T-helper 1 cell treated with Interleukin-12 subunit alpha and Interleukin-12 subunit beta and Interleukin-4 antibody, amounts not matched to agents 30 ng/mL and 1 ng/mL, for 36 hours (primary cell): Measurements from ENCODE around the gene ADIPOR2. TPM values are rescaled to one million over a fixed set of nuclear protein-coding genes. Genes with fewer than 3 reads are reported as not detected.

Source experiments
- intact Hi-C: fragments of 100-400 bp; cut with micrococcal nuclease; formaldehyde crosslinking; loops from one replicate; pipeline ENCODE4 v1.15.1; 2024
- total RNA-seq: library from RNA; stranded (reverse); gene quantifications from 2 replicates; pipeline ENCODE4 v1.2.3, GENCODE V29; 2022

The ADIPOR2 gene
- total RNA-seq, 1 donor from 2014 or later, result 55.8 TPM

DNA sequence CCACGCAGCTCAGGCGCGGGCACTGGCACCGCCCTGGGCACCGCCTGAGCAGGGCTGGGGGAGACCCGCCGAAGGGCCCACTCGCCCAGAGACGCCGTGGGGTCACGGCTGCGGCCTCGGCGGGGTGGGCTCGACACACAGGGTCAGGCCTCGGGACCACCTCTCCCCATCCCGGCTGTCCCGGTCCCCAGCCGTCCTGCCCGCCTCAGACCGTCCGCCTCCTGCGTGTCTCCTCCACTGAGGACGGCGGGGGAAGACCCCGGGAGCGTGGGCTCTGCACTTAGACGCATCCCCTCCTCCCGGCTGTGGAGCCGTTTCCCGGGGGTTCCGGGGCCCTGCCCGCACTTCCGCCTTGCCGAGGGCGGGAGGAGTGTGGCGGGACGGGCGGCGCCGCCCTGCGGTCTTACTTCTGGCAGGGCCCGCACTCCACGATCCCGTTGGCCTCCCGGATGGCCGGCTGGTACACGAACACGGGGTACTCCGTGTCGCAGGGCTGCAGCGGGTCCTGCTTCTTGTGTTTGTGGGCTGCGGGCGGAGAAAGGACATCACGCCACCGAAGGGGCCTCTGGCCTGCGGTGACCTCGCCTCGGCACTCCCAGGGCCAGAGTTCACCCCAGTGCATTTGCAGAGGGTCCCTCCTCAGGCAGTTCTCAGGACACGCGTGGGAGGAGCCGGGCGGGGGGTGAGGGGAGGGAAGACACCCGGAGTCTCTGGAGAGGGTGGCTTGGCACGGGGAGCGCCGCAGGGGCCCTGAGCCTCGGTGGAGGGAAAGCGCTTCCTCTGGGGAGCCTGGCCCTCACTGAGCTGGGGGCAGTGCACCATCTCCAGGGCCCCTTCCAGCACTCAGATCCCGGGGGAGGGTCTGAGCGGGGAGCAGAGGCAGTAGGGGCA, 106.4 kb downstream of the ADIPOR2 start:
- intact Hi-C loops, result loop anchor here (5.0 to 10.0 kb wide), 2 partner anchors 495 to 898 kb away; no protein-coding TSS in a partner anchor

DNA sequence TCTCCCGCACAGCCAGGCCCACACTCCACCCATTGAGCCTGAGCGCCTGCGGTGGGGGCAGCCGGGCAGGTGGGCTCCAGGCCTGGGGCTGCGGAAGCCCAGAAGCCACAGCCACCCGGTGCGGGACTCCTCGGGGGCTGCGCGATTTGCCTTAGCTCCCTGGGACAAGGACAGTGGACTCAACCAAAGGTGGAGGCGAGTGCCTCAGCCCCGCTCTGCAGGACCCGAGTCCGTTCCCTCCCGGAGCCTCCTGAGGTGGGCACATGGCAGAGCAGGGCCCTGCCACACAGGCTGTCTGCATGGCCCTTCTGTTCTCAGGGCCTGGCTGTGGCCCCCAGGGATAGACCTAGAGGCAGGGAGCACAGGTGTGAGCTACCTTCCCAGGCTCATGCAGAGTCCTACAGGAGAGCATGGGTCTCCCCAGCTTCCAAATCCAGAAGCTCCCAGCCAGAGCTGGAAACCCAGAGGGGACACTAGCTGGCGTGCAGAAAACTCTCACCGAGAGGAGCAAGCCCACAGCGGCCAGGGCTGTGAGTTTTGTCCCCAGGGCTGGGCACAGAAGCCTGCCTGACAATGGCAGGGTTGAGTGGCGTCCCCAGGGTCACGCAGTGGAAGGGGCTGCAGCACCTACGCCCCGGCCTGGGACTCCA, 107.2 kb downstream of the ADIPOR2 start:
- intact Hi-C loops, result loop anchor here (5.0 to 10.0 kb wide), 2 partner anchors 494 to 897 kb away; no protein-coding TSS in a partner anchor

DNA sequence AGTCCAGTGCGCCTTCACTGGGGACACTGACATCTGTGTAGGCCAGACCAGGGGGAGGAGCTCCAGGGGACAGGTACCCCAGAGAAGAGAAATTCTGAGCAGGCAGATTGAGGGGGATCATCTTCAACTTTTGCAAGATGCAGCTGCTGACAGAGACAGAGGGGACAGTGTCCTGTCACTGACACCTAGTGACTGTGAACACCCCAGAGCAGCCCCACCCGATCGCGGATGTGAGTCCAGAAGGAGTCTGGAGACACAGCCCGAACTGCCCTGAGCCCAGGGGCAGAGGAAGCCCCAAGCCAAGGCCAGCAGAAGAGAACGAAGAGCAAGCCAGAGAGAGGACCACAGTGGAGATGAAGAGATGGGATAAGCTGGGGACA, 107.8 kb downstream of the ADIPOR2 start:
- intact Hi-C loops, result loop anchor here (5.0 to 10.0 kb wide), 2 partner anchors 494 to 896 kb away; no protein-coding TSS in a partner anchor

DNA sequence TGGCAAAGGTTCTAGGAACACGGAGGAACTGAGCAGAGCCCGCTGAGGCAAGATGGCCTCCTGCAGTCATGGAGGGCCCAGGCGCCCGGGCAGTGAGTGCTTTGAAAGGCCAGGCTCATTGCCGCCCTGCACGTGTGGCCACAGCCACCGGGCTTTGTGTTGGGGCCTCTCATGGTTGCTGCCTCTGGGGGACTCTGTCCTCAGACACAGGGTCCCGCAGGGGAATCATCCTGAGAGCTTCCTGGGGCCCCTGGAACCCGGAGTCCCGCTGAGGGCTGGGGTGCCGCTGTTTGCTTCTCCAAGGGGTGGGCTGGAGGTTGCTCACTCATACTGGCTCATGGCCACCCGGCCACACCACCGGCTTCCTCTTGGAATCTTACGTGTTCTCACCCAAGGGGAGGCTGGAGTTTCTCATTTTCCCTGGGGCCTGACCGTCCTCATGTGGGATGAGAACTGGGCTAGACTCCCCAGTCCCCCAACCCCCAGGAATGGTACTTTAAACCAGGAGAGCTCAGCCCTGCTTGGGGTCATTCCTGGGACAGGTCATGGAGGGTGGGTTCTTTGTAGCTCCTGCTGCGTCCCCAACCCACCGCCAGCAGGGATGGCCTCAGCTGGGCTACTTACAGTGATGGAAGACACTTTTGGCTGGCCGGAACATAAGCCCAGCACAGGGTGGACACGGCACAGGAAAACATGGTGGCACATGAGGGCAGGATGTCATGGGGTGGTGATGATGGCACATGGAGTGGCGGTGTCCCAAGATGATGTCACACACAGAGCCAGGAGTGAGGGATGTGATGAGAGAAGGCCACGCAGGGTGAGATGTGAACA, 108.4 kb downstream of the ADIPOR2 start:
- intact Hi-C loops, result loop anchor here (5.0 to 10.0 kb wide), 2 partner anchors 493 to 896 kb away; no protein-coding TSS in a partner anchor

DNA sequence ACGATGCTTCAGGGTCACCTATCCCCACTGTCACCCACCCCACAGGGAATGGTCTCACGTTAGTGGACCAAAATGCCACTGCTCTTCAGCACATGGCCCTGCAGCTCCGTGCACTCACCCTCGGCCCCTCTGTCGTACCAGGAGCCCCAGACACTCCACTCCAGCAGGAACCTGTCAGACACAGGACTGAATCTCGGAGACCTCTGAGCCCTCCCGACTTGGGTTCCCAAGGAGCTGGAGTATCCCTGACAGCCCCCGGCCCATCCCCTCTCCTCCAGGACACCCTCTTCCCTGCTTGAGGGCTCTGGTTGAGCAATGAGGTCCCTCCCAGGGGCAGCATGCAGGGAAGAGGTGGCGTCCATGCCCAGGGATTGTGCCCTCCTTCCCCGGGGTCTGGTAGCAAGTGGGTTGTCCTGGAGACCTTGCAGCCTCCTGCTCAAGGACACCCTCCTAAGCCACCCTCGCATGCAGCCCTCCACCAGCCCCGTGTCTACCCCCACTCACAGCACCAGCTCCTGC, 109.1 kb downstream of the ADIPOR2 start:
- intact Hi-C loops, result loop anchor here (5.0 to 10.0 kb wide), 2 partner anchors 492 to 895 kb away; no protein-coding TSS in a partner anchor

DNA sequence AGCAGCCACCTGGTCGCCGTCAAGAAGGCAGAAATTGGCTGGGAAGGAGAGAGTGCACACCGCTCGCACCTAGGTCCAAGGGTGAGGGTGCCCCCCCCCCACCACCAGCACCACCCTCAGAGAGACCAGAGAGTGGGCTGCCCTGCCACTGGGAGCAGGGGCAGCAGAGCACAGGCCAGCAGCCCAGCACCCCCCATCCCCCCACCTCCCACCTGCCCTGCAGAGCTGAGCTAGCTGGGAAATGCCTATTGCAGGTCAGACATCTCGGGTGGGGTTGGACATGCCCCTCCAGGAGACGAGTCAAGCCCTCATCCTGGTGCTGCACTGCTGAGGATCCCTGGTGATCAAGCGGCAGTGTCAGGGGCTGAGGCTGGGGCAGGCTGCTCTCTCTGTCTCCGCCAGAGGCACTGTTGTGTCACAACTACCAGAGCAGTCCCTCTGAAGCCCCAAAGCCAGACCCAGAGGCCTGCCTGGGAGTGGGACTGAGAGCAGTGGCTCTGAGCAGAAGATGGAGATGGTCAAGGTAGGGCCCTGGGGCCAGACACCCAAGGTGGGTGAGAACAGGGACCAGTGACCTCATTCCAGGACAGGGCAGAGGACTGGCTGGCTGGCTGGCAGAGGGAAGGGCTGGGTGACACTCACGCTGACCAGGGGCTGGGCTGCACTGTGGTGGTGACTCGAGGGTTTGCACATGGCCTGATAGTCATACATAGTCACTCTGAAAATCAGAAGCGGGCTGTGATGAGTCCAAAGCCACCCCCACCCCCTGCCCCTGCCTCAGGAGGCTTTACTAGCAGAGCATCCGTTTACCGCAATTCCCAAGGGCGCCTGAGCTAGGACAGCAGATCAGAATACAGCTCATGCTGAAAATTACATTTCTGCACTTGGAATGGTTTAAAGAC, 109.8 kb downstream of the ADIPOR2 start:
- intact Hi-C loops, result no loop called here

DNA sequence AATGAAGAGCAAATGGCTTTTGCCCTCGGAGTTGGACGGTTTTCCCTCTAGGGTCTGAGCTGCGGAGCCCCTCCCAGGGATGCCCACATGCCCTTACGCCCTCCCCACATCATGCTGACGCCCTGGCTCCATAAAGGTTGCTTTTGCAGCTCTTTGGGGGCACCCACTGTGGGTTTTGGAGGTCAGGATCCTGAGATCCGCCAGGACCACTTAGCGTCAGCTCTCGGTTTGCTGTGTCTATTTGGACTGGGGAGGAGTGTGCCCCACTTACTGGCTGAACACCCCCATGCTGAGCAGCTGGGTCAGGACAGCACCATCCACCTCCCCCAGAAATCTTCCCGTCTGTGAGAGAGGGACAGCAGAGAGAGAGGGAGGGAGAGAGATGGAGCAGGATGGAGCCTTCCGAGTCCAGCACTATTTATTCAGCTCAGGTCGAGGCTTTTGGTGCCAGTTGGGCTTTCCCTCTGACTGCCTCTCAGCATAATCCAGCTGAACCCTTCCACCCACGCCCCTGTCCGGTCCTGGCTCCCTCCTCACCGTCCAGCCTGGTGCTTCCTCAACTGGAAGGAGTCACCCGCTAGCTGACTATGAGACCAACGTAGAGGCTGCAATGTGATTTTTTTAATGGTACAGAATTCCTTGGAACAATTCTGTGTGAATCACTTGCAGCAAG, 110.6 kb downstream of the ADIPOR2 start:
- intact Hi-C loops, result no loop called here

DNA sequence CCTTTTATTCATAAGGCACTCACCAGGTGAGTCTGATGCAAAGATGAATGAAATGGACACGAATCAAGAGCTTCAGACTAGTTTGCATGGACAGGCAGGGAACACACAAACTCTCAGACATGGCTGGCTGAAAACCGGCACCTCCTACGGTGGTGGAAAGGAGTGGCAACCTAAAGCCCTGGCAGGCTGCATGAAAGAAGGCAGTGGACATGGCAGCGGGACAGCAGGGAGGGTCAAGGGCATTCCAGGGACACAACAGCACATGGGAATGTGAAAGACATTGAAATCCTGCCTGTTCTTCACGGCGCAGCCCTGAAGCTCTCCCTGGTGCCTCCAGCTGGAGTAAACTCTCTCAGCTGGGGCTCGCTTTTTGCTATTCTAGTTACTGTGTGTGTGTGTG, 112.9 kb downstream of the ADIPOR2 start:
- intact Hi-C loops, result loop anchor here (1.0 to 2.0 kb wide), 4 partner anchors 7 to 1009 kb away; partner anchors contain the start of genes DCP1B and ITFG2

DNA sequence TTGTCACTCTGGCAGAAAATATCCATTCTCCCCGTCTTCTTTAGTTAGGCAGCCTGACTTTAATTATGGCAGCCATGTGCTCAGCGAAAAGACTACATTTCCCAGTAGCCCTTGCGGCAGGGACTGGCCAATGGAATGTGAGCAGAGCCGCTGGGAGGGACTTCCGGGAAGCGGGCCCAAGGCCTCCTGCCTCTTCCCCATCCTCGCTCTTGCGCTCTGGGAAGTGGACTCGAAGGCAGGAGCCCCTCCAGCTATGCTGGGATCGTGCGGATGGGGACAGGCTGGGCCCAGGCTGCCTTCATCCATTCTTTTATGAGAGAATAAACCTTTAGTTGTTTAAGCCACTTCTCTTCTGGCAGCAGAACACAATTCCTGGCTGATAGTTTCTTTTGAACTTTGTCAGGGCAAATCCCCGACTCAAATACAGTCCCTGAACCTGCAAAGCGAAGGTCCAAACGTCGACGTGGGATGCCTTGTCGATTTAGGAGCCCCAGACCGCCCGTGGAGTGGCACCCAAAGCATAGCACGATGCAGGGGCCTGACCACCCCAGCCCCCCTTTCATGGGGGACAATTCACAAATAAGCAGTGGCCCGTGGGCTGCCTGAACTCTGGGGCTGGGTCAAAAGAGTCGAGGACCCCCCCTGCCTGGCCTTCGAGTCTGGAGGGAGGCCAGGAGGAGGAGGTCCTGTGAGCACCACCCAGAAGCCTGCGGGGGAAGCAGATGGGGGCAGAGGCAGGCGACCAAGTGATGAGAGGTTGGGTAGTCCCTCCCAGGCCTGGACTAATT, 113.9 kb downstream of the ADIPOR2 start:
- intact Hi-C loops, result loop anchor here (1.0 to 2.0 kb wide), 4 partner anchors 8 to 1008 kb away; partner anchors contain the start of genes DCP1B and ITFG2

DNA sequence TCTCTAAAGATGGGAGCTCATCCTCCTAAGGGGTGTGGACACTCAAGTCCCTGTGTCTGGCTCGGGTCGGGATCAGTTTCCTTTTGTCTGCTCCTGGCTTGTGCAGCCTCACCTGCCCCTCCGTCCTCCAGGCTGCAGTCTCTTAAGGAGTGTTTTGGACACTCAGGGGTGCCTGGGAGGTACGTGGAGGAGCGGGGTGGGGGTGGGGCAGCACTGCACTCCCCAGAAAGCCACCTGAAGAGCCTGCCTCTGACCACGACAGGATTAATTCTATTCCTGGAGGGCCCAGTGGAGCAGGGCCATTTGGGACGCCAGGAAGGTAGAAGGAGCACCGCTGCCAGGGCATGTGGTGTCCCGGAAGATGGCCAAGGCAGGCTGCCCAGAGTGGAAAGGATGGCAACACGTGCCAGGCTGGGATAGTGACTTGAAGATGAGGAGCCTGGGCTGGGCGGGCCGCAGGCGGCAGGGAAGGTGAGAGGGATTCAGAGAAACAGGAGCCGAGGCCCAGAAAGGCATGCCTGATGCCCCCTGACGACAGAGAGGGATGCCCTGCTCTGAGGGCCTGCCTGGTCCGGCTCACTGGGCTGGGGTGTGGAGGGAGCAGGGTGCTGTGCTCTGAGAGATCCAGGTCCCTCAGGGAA, 114.7 kb downstream of the ADIPOR2 start:
- intact Hi-C loops, result loop anchor here (2.0 kb wide), 2 partner anchors 199 to 229 kb away; partner anchors contain the start of gene DCP1B

DNA sequence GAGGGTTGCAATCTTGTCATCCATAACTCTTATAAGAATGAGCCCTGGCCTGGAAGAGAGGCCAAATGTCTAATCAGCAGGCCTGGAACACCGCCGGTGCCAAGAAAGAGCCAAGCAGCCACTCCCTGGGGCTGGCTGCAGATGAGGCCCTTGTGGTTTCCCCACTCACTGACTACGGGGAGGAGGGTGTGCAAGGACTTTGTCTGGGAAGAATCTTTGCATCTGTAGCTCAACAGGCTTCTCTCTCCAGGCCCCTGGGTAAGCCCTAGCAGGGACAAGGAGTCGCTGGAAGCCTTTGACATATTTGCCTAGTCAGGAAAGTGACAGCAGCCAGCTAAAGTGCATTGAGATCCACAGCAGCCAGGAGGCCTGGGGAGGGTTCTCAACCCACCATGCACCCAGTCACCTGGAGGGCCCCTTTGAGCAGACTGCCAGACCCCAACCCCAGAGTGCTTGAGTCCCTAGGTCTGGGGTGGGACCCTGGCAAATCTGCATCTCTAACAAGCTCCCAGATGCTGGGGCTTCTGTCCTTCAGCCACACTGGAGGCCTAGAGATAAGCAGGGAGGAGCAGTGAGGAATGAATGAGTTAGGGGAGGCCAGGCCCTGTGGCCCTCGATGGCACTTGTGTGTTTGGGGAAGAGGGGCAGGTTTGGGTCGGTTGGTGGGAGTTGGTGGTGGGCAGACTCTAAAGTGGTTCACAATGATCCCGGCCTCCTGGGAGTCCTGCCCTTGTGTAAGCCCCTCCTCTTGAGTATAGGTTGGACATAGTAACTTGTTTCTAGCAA, 115.6 kb downstream of the ADIPOR2 start:
- intact Hi-C loops, result no loop called here

DNA sequence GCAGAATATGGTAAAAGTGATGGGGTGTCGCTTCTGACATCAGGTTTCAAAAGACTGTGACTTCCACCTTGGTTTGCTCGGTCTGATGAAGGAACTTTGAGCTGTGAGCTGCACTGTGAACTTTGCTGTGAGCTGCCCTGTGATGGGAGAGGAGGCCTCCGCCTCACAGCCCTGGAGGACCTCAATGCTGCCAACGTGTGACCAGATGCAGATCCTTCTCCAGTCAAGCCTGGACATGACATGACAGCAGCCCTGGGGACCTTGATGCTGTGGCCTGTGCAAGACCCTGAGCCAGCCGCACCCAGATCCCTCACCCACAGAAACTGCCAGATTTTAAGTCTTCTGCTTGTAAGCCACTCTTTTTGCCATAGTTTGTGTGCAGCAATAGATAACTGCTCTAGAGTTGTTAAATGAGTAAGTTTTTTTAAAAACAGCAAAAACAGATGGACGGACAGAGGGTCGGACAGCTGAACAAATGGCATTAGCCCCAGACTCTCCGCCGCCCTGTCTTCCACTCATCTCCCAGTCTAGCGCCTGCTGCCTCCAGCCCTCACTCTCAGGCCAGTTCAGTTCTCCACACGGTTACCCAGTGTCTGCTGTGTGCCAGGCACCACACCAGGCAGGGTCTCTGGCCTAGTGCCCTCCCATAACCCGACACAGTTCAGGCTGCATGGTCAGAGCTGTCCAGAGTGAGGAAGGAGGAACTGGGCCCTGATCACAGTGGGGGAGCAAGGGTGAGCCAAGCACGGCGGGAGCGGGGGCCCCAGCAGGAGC, 116.4 kb downstream of the ADIPOR2 start:
- intact Hi-C loops, result no loop called here

DNA sequence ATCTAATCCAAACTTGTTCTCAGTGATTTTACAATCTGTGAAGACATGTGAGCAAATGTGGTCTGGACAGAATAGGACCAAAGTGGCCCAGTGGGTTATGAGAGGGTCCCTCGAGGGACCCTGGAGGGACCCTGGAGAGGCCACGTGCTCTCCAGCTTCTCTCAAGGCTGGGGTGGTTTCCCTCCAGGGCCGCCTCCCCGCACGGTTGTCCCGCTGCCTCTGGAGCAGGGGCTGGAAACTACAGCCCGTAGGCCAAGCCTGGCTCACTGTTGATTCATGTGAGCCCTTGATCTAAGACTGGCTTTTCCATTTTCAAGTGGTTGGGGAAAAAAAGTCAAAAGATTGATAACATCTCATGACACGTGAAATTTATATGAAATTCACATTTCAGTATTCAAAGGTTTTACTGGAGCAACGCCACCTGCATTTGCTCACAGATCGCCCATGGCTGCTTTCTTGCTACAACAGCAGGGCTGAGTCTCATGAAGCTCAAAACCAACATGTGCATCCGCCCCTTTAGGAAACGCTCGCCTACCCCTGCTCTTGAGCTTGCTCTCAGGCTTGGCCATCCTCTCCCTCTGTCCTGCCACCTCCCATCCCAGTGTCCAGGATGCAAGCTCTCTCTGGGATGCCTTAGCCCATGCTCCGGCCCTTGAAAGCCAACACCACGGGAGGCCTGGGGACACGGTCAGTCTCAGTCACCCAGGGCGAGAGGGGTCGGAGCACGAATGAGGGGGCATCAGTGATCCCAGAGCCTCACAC, 117.3 kb downstream of the ADIPOR2 start:
- intact Hi-C loops, result no loop called here

DNA sequence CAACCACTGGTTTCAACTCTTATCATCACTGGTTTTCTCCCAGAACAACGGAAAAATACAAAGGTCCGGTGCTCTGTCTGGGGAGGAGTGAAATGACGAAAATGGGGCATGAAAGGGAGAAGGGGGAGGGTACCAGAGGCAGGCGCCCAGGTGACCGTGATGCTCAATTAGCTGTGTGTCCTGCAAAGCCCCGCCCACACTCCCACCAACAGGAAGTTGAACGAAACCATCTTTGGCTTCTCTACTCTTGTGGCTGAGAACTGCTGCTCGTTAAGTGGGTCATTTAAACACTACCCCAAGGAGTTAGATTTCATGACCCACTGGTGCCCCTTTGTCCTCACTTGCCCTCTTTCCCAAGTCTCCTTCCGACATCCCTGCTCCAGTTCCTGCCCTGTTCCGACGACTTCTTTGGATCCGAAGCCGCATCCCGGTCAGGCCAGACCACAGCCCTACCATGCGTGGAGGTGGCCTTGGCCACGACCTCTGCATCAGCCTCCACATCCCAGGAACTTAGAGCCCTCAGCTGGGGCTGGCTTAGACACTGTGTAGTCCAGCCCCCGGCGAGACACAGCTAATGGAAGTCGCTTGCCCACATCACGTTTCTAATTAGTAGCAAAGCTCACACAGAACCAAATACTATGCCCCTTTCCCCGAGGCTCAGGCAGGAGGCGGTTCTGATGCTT, 118.1 kb downstream of the ADIPOR2 start:
- intact Hi-C loops, result no loop called here

DNA sequence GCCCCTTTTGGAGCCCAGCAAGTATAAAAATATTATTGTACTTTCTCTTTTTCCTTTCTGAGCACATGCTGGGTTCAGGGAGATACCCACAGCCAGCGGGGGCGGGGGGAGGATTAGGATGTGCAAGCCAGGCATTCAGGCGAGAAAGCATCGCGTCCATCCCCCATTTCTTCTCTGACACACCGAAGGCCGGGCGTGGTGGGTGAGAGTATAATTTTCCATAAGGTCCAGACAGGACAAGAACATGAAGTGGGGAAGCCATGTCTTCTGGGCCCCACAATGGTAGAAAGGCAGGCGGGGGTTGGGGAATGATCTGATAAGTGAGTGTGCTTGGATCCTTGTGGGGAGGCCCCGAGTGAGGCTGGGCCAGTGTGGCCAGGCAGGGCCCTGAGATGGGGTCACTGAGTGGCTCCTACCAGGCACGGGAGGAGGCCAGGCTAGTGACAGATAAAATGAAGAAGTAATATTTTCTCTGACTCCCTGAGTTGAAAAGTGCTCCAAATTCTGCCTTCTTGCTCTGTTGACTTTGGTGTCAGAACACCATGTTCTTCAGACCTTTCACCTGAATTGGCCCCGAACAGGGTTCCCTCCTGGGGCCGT, 118.8 kb downstream of the ADIPOR2 start:
- intact Hi-C loops, result no loop called here
